ENCODE data around the gene MEIS2. TPM values are rescaled to one million over a fixed set of nuclear protein-coding genes. Genes with fewer than 3 reads are reported as not detected.

Gene MEIS2
- total RNA-seq, result 45.4 TPM
- long read RNA-seq, partial matches to known transcripts, result 5 of 10 reads
- long read RNA-seq, other reads (novel, unspliced or antisense), result 2 of 10 reads

DNA sequence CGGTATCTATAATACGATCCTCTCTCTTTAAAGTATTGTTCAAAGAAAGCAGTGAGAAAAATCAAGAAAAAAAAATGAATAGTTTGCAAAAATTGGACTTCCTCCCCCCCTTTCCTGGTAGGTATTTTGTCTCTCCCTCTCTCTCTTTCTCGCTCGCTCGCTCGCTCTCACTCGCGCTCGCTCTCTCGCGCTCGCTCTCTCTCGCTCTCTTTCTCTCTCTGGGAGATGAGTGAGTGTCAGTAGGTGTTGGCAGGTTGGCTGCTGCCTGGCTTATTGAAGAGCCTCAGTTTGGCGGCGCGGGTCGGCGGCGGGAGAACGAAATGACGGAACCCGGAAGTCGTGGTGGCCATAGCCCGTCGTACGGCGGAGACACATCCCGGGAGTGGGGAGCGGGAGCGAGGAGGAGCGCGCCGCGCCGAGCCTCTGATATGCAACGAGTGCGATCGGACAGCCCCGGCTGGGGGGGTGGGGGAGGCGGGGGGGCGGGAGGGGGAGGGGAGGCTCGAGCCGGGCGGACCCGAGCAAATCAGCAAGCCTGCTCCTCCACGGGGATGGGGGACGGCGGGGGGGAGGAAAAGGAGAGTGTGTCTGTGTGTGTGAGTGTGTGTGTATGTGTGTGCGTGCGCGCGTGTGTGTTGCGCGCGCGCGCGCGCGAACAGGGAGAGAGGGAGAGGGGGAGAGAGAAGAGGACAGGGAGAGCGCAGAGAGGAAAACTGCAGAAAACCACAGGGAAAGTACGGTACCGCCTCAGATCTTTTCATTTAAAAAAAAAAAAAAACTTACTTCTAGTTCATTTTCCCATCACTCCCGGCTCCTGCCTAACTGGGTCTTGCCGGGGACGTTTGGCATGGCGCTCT is at the start of gene MEIS2:
Gene MEIS2 (minus strand): TSS at position 441 of the 857 bp plus-strand sequence. CDS start 1,083 bp downstream, outside the sequence.
- intact Hi-C loops (cut with DNase I), result loop anchor here (5.0 to 10.0 kb wide), 4 partner anchors 306 to 1348 kb away; no protein-coding TSS in a partner anchor
- peak; percentile 80 for ATAC-seq
- peak; percentile 95 for DNase-seq (ENCODE audit: missing footprints)

GRCh38 chr15:37149146-37149545 is 48.8 kb upstream of the MEIS2 start:
- intact Hi-C loops (cut with DNase I), result no loop called here
- no peak for ATAC-seq
- DNase-seq (ENCODE audit: missing footprints), result no peak

GRCh38 chr15:37148714-37149113 is 48.4 kb upstream of the MEIS2 start:
- ATAC-seq, result no peak
- intact Hi-C loops (cut with DNase I), result no loop called here

GRCh38 chr15:37143351-37143750 is 43.0 kb upstream of the MEIS2 start:
- DNase-seq (ENCODE audit: missing footprints), result no peak
- intact Hi-C loops (cut with DNase I), result no loop called here
- no peak for ATAC-seq

More at GRCh38 chr15:37148714-37149113, 48.4 kb upstream of the MEIS2 start:
- no peak for DNase-seq (ENCODE audit: missing footprints)

GRCh38 chr15:37142371-37142770 is 42.0 kb upstream of the MEIS2 start:
- DNase-seq (ENCODE audit: missing footprints) (no peak), ATAC-seq (no peak)
- intact Hi-C loops (cut with DNase I), result no loop called here

GRCh38 chr15:37140531-37141058 is 40.2 kb upstream of the MEIS2 start:
- DNase-seq (ENCODE audit: missing footprints), result no peak
- intact Hi-C loops (cut with DNase I), result no loop called here
- no peak for ATAC-seq

DNA sequence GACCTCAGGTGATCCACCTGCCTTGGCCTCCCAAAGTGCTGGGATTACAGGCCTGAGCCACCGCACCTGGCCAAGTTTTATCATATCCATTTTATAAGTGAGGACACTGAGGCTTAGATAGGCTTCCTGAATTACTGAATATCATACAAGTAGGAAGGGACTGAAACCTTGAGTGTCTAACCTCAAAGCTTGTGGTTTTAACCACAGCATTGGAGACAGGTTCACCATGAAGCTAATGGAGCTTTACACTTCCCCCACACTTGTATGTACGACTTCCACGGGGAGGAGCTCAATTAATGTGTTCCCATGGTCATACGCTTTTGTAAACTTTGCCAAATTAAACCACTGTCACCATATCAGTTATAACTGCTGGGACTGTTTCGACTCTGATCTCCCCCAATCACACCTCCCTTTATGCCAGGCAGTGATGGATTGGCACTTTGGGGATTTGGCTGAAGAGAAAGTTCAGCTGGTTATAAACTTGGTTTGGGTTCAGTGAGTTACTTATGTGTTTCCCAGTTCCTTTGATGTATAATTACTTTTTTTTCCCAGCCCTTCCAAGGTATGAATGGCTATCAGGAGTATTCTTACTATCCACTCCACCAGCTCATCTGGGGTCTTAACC is 38.4 kb upstream of the MEIS2 start:
- no peak for DNase-seq (ENCODE audit: missing footprints)
- intact Hi-C loops (cut with DNase I), result loop anchor here (10.0 kb wide), 1 partner anchor 1084 kb away; no protein-coding TSS in a partner anchor
- ATAC-seq, result no peak

GRCh38 chr15:37137221-37137620 is 36.9 kb upstream of the MEIS2 start:
- ATAC-seq, result no peak
- no peak for DNase-seq (ENCODE audit: missing footprints)
- intact Hi-C loops (cut with DNase I), result loop anchor here (10.0 kb wide), 1 partner anchor 1082 kb away; no protein-coding TSS in a partner anchor

GRCh38 chr15:37136666-37137065 is 36.3 kb upstream of the MEIS2 start:
- intact Hi-C loops (cut with DNase I), result loop anchor here (10.0 kb wide), 1 partner anchor 1082 kb away; no protein-coding TSS in a partner anchor
- DNase-seq (ENCODE audit: missing footprints) (no peak), ATAC-seq (no peak)

GRCh38 chr15:37135225-37135624 is 34.9 kb upstream of the MEIS2 start:
- DNase-seq (ENCODE audit: missing footprints) (no peak), ATAC-seq (peak; percentile 21)
- intact Hi-C loops (cut with DNase I), result loop anchor here (10.0 kb wide), 1 partner anchor 1080 kb away; no protein-coding TSS in a partner anchor

DNA sequence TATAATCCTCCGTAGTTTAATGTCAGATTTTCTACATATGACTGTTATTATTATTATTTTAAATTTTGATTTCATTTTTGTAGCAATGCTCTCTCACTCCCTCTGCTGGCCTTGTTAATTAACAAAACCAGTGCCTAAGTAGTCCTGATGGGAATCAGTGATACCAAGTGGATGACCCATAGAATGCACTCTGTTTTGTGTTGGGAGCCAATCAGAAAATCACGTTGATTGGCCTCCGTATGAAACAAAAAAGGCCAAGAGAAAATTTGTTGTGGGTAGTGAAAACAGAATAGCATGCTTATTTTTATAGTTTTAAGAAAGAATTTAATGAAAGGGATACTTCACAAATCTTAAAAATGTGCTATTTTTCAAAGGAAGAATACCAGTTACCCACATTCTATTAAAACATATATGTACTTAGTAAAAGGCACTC is 34.4 kb upstream of the MEIS2 start:
- ATAC-seq, result peak; percentile 63
- intact Hi-C loops (cut with DNase I), result loop anchor here (5.0 to 10.0 kb wide), 2 partner anchors 632 to 1080 kb away; no protein-coding TSS in a partner anchor
- no peak for DNase-seq (ENCODE audit: missing footprints)

- ATAC-seq (peak; percentile 15), DNase-seq (ENCODE audit: missing footprints) (no peak)
- intact Hi-C loops (cut with DNase I), result loop anchor here (5.0 to 10.0 kb wide), 2 partner anchors 632 to 1079 kb away; no protein-coding TSS in a partner anchor
These were observed 33.9 kb upstream of the MEIS2 start for GRCh38 chr15:37134244-37134643.

DNA sequence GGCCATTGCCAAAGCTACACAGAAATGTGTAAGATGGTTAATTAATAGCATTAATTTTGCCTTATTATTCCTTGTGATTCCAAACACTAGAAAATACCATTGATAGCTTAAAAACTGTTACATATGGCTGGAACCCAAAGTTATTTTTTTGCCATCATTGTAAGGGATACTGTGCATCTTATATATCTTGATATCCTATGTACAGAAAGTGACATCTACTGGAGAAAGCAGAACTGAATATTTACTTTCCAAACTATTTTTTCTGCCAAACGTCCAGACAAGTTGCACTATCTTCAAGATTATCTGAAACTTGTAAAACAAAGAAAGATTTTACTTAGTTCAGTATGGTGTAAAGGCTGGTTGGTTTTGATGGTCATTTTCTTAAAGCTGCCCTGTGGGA is 33.3 kb upstream of the MEIS2 start:
- intact Hi-C loops (cut with DNase I), result loop anchor here (5.0 to 10.0 kb wide), 2 partner anchors 631 to 1079 kb away; no protein-coding TSS in a partner anchor
- ATAC-seq, result no peak
- DNase-seq (ENCODE audit: missing footprints), result no peak

- no peak for DNase-seq (ENCODE audit: missing footprints)
- intact Hi-C loops (cut with DNase I), result loop anchor here (5.0 to 10.0 kb wide), 2 partner anchors 631 to 1078 kb away; no protein-coding TSS in a partner anchor
- ATAC-seq, result no peak
These were observed 32.6 kb upstream of the MEIS2 start for GRCh38 chr15:37132826-37133417.

DNA sequence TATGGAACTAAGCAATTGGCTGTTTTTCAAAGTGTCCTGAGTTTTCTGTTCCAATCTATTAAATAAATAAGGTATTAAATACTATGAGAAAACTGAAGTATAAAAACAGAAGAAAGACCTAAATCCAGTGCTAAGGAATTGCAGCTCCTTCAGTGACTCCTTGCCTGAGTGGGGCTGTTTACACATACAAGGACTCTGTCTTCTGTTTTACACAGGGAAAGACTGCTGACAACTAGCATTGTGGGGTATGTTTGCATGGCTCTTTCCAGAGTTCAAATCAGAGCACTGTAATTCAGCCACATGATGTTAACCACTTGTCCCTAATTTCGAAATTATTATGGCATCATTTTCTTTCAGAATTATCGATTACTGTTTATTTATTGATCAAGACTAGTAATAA is 31.3 kb upstream of the MEIS2 start:
- ATAC-seq (peak; percentile 68), DNase-seq (ENCODE audit: missing footprints) (no peak)
- intact Hi-C loops (cut with DNase I), result loop anchor here (5.0 to 10.0 kb wide), 2 partner anchors 629 to 1077 kb away; no protein-coding TSS in a partner anchor

GRCh38 chr15:37130356-37130755 is 30.0 kb upstream of the MEIS2 start:
- intact Hi-C loops (cut with DNase I), result loop anchor here (5.0 to 10.0 kb wide), 2 partner anchors 628 to 1076 kb away; no protein-coding TSS in a partner anchor
- DNase-seq (ENCODE audit: missing footprints), result no peak
- ATAC-seq, result no peak

DNA sequence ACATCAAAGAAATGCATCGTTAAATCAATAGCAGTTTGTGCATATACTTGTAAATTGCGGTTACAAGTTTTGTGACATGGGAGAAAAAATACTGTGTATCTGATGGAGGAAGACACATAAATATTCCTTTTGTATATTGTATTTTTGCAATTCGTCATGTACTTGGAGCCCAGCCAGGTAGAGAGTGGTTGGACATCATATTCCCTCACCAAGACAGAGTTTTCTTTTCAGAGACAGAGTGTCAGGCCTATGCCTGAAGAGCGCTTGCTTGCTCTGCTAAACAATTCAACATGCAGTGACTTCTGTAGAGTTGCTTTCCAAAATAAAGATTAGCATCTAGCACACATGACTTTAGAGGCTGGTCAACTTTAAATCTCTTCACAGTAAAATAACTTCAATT is 24.8 kb upstream of the MEIS2 start:
- intact Hi-C loops (cut with DNase I), result no loop called here
- ATAC-seq (no peak), DNase-seq (ENCODE audit: missing footprints) (no peak)

GRCh38 chr15:37124331-37124730 is 24.0 kb upstream of the MEIS2 start:
- ATAC-seq (no peak), DNase-seq (ENCODE audit: missing footprints) (no peak)
- intact Hi-C loops (cut with DNase I), result no loop called here
